GM18861 (cell line): ENCODE data around the gene NACC2.
"Not testable (repeated sequence)": the region's sequence is repeated elsewhere in the genome, so short reads cannot be mapped to it uniquely, and the experiment has no call there.

Experiments used
- ATAC-seq: cut with Tn5 transposase; IDR thresholded peaks from one replicate; pipeline ENCODE4 v1.9.1; 2021; ENCODE audit not compliant: unreplicated experiment

The NACC2 gene

DNA sequence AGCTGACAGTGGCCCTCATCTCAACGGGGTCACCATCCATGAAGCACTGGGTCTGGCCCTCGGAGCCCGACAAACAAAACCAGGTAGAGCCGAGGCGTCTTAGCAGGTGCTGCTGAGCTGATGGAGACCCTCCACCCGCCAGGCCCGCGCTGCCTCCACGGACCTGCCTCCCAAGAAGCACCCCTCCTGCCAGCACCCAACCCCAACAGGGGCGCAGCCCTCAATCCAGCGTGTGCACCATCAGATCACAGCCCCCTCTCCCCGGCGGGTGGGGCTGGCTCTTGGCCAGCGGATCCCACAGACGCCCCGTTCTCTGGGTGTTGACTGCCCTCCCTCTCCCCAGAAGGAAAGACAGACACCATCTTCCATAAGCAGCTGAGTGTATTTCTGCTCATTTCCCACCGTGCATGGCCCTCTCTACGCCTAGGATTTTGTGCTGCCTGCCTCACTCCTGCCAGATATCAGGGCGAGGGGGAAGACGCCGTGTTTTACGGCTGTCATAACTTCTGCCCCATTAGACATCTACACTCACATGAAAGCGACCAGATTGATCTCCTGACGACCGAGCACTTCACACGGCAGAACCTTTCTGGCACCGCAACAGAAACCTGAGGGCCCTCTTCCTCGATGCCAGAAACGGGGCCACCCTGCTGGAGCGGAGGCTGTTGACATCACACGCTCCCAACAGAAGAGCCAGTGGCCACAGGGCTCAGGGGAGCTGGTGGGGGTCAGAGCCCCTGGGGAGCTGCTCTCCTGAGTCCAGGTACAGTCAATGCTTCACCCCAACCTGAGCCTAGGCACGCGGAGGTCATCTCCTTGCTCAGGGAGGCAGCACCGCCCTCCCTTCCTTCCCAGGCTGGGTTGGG lies 12.4 kb downstream of the NACC2 start:
- no peak for ATAC-seq

DNA sequence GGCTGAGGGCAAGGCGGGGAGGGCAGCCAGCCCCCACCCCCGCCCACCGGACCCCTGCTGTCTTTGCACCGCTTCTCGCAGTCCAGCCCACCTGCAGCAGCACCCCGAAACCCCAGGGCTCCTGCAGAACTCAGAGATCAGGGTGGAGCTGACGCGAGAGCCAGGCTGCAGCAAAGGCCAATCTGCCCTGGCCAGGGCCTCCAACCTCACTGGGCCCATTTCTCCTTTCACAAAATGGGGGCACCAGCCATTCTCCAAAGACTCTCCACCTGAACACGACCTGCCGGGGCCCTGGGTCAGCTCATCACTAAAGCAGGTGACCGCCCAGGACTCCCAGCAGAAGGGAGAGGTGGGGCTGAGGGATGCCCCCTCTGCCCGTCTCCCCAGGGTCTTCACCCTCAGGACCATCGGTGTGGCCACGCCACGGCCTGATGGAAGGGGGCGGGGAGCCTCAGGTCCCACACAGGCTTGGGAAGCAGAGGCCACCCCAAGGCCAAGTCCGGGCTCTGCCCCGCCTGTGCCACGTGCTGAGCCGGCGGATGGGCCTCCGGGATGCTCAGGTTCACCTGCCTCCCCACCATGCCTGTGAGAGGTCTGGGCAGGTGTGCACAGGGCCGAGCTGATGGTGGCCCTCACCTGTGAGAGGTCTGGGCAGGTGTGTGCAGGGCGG lies 13.1 kb downstream of the NACC2 start:
- no peak for ATAC-seq

GRCh38 chr9:136081113-136081825 lies 13.8 kb downstream of the NACC2 start:
- ATAC-seq: no peak

DNA sequence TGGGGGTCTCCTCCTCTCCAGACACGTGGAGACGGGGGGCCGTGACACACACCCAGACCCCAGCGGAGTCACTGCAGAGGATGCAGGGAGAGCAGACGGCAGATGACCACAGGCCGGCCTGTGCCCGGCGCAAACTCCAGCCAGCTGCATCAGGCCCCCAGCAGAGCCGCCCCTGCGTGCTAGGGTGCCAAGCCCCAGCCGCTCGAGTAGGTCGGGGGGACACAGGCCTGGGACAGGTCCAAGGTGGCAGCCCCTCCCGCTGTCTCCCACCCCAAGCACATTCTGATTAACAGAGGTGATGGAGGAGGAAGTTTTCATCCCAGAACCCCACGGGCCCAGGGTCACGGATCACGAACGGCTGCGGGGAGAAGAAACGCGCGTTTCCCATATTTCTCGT lies 14.4 kb downstream of the NACC2 start:
- ATAC-seq: no peak

DNA sequence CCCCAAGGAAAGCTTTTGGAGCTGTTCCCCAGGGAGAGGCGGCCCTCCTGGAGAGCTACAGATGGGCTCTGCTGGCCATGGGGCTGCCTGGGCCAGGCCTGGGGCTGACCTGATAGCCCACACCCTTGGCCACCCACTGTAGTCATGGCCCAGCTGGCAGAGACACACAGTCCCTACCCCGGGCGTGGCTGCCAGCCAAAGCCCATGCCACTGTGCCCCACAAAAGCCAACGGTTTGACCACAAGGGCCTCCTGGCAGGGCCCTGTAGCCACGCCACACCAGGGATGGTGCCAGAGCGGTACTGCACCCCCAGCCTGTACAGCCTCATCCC lies 15.2 kb downstream of the NACC2 start:
- ATAC-seq: no peak

GRCh38 chr9:136079211-136079915 lies 15.7 kb downstream of the NACC2 start:
- no peak for ATAC-seq

GRCh38 chr9:136078498-136079011 lies 16.5 kb downstream of the NACC2 start:
- no peak for ATAC-seq

- ATAC-seq: no peak
These were observed 17.1 kb downstream of the NACC2 start for GRCh38 chr9:136078024-136078423.

DNA sequence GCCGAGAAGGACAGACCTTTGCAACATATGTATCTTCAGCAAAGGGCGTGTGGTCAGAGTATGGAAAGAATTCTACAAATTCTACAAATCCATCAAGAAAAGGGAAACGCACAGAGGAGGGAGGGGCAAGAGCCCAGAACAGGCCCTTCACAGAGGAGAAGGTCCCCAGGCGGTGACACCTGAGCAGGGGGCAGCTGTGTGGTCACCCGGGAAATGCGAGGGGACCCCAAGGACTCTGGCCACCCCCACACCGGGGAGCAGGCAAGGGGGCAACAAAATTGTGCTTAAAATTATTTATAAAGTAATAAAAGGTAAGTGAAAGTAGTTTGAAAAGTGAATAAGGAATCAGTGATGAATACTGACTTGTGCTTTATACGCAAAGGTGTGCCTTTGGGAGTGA lies 17.6 kb downstream of the NACC2 start:
- no peak for ATAC-seq

- no peak for ATAC-seq
These were observed 19.0 kb downstream of the NACC2 start for GRCh38 chr9:136075881-136076678.

GRCh38 chr9:136075134-136075841 lies 19.8 kb downstream of the NACC2 start:
- ATAC-seq: no peak

DNA sequence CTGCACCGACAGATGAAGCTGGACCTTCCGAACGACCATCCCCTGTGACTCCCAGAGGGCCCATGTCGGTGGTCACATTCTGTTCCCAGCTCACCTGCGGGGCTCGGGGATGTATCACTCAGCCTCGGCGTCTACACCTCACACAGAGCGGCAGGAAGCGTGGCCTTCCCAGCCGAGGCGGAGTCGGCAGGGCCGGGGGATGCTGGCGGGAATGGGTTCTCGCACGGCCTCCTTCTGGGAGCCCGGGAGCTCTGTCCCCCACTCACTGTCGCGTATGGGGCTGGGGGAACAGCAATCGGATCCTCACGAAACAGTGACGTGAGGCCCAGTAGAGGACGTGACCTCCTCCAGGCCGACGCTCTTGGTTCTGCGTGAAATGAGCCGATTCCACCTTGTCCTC lies 20.4 kb downstream of the NACC2 start:
- ATAC-seq: no peak

GRCh38 chr9:136062657-136063439 lies 32.2 kb downstream of the NACC2 start:
- ATAC-seq: no peak

GRCh38 chr9:136061916-136062315 lies 33.2 kb downstream of the NACC2 start:
- ATAC-seq: not testable (repeated sequence)

- no peak for ATAC-seq
These were observed 33.7 kb downstream of the NACC2 start for GRCh38 chr9:136061405-136061804.

DNA sequence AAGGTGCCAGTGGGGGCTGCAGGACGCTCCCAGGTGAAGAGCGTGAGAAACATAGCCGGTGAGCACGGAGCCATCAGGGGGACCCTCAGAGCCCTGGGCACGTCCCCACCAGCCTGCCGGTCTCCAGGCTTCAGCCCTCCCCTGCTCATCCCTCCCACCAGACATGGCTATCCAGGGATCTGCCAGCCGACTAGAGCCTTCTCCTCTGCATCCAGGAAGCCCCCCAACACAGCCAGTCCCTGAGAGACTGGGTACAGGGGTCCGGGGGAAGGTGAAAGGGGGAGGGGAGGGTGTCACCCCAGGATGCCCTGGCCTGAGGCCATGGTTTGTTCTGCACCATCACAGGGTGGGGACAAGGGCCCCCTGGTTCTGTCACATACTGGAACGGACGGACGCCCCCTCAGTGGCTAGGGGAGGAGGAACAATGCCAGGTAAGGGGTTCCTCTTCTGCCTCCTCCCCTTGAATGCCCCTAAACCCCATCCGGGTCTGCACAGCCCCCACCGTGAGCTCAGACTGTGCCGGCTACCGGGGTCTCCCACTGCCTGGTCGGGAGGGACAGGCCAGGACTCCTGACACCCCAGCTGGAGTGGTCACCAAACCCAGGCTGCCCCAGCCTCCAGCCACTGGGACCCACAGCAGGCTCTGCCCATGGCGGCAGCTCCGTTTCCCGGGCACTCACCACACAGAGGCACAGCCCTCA lies 34.3 kb downstream of the NACC2 start:
- no peak for ATAC-seq

- no peak for ATAC-seq
These were observed 35.0 kb downstream of the NACC2 start for GRCh38 chr9:136059851-136060670.
